GM18909 (cell line): Measurements from ENCODE around the gene SATB2.

Experiments
- ATAC-seq: cut with Tn5 transposase; IDR thresholded peaks from one replicate; pipeline ENCODE4 v1.9.1; 2021; ENCODE audit warnings: mild to moderate bottlenecking; ENCODE audit not compliant: unreplicated experiment, poor library complexity

SATB2 gene

DNA sequence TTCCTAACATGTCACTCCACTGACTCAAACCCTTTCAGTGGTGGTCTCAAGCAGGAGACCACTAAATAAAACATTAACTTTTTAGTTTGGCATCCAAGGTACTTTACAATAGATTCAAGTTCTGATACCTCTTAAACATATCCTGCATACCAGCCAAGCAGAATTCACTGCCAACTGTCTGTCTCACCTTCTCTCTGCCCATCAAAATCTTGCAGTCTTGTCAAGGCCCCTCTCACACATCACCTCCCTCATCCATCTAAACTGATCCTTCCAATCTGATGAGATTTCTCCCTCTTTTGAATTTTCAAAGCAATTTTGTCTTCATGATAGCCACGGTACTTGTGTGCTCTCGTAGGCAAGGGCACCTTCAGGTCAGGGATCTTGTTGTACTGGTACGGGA, 43.7 kb downstream of the SATB2 start:
- no peak for ATAC-seq

DNA sequence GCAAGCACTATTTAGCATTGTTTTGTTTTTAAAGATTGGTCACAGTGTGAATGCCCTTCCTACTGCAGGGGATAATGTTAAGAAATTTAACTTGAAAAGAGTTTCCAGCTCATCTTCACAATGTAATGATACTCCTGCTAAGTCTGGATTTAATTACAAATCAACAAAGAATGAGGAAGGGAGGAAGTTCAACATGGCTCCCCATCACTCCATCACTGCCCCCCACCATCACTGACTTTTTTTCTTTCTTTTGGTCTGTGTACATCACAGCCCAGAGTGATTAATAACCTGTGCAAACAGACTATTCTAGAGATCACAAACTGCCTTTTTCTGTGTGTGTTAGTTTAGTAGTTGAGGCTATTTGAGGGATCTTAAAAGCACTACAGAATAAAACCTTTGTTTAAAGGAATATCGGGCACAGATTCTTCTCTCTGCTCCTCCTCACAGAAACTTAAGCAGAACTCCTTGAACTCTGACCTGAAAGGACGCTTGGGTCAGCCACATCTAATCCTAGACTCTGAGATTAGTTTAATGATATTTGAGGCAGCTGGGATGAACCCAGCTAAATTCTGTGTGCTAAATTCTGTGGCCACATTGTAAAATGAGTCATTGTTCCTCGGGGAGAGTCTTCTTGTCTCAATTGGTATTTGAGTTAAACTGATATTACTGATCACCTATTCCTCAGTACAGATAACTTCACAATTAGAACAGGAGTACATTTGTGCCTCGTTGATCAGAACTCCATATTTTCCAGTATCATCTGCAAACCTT, 47.8 kb downstream of the SATB2 start:
- no peak for ATAC-seq

DNA sequence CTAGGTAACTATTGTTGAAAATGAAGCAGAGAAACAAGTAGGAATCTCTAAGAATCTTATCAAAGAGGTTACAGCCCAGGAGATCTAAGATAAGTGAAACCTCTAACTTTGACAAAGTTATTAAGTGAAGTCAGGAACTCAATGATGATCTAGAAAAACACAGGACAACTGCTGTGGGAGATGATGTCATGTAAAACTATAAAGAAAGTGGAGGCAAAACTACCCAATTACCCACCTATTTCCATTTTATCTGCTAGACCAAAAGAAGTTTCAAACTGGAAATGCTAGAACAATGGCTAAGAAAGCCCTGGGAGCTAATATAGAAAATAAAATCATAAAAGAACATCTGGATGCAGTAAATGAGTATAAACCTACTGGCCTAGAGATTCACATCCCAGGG, 50.3 kb downstream of the SATB2 start:
- no peak for ATAC-seq

DNA sequence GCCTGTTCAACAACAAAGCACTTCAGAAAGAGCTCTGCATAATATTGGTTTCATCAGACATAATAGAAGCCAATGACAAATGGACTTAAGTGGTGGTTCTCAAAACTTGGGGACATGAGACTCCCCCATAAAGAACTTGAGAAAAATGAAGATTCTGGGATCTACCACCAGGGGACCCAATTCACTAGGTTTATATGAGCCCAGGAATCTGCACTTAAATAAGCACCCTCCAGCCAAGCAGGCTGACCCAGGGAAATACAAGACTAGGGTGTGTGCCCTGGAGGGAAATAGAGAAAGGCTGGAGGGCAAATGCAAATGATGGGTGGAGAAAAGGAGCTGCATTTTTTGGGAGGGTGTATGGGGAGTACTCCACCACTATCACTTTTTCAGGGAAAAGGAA, 52.5 kb downstream of the SATB2 start:
- no peak for ATAC-seq

DNA sequence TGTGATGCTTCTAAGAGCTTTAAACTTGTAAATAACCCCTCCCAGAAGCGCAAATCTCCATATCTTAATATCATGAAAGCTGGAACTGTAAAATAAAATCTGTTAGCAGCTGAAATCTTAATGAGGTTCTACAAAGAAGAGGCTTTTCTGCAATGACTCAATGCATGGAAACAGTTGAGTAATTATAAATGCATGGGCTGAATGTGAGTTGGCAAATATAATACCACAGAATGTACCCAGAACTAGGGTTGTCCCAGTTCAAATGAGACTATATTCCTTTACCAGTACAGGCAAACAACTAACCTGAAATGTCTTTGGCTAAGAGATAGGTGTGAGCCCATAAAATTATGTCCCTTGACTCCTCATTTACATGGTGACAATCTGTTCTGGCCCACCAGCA, 52.9 kb downstream of the SATB2 start:
- ATAC-seq = no peak

DNA sequence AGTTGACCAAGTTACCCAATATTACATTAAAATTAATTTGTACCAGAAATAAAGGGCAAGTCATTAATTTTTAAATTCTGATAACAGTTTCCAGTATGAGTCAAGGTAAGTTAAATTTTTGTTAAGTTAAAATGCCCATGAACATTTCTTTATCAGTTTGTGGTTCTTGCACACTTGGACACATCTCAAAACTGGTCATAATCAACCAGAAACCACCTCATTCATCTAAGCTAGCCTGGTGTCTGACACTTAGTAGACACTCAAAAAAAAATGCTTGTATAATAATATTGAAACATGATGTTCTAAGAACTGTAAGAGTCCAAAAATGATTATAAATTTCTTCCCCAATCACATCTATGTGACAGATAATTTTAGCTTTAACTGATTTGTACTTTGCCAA, 62.4 kb downstream of the SATB2 start:
- ATAC-seq = no peak

DNA sequence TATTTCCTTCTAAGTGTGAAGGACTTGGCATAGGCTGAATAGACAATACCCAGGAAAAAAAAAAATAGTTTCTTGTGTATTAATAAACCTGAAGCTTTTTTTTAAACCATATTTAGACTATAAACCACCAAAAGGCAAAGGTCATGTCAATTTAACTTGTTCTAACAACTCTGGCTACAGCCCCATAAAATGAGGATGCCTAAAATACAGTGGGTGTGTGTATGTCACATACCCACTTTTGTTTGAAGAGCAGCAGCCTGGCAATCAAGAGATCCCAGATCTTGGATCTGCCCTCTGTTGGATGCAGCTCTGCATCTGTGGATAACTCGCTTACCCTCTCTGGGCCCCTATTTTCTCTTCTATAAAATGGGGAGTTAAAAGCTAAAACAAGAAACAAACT, 65.4 kb downstream of the SATB2 start:
- ATAC-seq = no peak

DNA sequence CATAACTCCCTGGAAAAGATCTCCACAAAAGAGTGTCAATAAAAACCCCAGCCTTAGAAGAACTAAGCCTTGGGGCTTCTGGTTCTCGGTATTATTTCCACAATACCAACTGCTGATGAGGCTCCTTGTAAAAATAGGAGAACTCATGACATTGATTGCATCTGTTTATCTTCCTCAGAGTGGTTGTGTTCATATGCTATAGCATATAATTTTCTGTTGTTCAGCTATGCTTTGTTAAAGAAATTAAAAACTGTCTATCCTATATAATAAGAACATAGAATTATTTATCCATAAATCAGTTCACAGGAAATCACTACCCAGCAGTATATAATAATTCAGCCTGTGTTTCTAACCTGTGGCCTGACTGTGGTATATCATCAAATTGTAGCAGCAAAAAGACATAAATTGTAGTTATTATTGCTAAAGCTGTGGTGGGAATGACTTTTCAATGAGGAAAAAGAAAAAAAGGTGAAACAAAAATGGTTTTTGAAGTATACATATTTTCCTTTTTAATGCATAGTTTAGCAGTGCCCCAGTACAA, 68.9 kb downstream of the SATB2 start:
- no peak for ATAC-seq

DNA sequence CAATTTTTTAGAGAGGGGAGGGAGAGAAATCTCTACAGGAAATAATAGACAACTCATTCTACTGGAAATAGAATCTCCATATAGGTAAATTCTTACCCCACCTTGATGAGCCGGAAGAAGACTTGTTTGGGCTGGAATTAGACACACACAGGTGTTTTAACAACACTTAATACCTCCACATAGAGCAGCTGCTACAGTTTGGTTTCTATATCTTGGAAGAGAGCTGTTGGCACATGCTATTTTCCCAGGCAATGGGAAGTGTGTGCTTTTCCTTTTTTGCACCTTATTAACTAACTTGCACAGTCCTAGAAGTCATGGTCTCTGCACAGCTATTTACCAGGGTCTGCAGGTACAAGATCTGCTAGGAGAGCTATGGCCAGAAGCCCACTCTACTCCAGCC, 73.7 kb downstream of the SATB2 start:
- no peak for ATAC-seq

DNA sequence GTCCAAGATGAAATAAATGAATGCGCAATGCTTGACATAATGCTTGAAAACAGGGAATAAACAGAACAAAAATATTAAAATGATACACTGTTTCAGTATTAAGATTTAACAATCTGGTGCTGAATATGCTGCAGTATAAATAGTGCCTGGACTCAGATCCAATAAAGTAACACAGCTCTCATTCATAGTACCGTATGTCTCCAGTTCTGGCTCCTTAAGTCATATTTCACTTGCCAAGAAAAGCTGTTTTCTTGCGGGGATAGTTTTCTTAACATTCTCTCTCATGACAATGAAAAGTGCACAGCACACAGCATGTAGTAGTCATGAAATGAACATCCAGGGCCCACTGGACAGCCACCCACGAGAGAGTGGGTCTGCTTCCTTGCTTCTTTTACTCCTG, 74.7 kb downstream of the SATB2 start:
- ATAC-seq = no peak

DNA sequence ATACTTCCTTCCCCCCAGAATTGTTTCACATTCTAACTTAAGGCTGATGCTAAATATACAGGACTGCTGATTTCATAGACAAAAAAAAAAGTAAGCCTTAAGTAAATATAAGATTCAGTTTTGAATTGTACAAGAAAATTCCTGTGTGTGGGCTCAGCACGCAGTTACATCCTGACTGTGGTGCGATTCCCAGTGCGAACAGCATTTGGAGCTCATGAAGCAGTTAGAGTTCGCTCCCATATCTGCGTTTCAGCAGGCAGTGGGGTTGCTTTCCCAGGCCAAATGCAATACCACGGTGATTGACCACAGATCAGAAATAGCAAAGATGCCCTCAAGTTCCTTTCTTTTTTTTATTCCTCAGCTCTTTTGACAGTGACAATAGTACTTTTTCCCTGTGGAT, 75.6 kb downstream of the SATB2 start:
- ATAC-seq = no peak

DNA sequence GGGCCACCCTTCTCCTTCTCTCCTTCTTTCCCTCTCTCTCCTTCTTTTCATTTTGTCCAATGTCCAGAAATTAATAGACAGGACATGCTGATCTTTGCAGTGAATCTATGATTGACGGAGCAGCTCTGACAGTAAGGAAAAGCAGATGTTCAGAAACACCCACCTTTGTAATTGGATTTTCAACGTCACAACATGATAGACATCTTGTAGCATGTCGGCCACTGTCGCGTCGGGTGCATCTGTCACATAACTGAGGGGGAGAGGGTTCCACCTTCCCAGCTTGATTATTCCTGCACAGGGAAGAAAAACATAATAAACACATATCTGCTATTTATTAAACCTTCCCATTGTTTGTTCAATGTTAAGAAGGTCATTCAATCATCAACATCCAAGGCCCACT, 76.2 kb downstream of the SATB2 start:
- ATAC-seq = no peak

DNA sequence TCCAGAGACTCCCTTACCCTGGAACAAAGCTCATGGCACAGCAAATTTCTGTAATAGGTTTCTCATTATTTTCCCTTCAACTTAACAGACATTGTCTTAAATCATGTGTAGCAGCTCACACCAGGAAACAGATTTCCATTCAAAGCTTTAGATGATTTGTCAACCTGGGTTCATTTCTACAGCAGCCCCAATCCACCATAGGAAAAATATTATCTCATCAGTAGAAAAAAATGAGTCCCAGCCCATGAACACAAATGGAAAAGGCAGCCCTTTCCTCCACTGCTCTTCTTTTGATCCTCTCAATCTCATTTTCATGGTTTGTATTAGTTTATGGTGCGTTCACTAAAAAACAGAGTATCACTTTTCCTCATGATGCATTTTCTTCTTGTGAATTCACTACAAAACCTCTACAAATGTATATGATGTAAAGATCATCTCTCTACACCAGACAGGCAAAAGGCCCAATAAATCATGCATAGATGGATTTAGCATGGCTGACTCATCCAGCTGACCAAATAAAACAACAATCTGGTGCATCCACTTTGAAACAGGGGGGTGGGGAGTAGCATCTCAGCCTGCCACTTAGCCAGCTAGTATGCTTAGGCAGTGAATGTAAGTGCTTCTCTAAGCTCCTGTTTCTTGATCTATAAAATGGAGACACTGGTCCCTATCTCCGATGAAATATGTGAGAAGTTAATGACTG, 78.6 kb downstream of the SATB2 start:
- no peak for ATAC-seq

DNA sequence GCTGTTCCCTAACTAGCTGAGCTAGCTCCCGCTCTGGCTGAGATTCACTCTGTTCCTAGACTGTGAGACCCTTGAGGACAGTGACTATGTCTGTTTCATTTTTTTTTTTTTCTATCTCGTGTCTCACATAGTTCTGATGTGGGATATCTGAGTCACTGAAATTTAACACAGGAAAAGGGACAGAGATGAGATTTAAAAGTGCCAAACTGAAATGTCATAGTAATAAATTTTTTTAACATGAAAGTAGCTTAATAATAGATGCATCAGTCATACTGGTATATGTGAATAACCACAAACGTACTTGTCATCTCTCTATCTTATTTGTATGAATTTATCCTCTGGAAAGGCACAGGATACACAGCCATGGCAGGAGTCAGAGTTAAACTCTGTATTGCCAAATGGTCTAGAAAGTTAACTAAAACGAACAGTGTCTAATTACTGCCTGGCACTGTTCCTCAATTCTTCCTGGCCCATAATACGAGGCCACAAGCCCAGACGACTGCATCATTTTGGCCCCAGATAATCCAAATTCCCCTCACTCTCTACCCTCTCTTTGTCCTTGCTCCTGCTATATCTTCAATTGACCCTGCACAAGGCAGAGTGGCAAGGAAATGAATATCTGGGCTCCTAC, 87.5 kb downstream of the SATB2 start:
- ATAC-seq = no peak

DNA sequence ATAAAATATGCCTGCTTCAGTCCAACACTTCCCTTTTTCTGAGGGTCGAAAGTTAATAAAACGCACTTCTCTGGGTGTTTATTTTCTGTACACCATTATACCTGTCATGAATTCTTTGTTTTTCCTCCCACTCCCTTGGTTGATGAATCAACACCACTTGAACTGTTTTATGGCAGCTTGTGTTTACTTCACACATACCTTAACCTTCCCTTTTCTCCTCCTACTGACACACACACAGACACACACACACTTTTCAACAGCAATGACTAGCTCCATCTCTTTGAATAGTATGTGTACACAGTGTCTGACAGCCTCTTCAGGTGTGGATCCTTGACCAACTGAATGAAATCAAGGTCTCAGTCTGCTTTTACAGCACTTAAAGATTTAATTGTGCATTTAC, 91.3 kb downstream of the SATB2 start:
- ATAC-seq = no peak

DNA sequence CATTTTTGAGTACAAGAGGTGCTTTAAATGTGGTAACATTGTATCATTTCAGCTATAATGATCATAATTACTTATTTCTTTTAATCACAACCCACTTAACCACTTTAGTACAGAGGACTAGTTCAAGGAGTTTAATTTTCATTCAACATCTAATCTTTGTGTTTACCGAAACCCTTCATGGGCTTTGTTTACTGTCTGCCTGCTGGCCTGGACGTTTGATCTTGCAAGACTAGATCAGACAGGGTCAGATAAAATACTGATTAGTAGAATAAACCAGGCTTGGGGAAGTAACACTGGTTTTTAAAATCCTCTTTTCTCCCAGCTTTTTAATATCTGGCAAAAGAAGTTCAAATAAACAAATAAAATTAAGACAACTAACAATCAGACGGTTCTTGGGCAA, 93.6 kb downstream of the SATB2 start:
- ATAC-seq = no peak

DNA sequence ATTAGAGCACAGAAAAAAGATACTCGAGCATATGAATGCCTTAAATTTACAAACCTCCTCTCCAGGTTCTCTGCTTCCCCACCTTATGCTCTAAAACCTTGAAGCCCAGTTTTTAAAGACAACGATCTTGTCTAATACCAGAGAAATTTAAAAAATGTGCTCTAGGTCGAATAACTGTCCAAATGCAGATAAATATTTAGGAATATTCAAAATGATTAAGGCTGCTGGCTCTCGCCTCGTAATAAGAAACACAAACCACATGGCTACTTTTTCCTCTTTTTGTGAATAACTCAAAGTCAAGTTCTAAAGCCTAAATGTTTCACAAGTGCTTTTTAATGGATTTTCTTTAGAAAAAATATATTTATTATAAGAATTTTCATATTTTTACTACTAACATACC, 101.3 kb downstream of the SATB2 start:
- no peak for ATAC-seq

DNA sequence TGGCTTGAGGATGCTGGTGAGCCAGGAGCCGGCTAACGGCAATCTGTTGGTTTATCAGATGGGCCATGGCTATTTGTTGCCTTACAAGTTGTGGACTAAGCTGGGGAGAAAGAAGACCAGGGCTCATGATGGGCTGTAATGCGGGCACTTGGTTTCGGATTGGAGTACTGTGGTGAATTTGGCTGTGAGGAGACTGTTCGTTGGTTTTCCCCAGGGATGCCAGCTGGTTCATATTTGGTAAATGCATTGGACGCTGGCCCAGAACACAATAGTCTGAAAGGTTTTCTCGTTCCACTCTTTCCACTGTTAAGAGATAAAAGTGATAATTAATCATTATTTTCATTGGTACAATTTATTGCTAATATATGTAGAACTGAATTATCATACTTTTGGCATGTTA, 108.9 kb downstream of the SATB2 start:
- no peak for ATAC-seq

DNA sequence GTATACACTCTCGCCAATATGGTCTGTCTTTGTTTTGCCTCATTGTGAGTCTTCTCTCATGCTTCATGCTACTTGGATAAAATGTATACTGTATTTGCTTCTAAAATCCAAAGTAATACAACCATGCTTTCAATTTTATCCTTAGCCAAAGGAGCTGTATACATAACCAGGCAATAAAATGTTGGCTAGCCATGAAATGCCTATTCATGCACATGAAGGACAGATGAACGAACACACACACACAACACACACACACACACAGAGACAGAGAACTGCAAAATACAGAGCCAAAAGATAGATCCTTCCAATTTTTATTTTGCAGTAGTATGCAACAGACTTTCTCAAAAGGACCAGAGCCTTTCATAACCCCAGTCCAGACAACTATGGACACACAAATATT, 113.7 kb downstream of the SATB2 start:
- ATAC-seq = no peak

DNA sequence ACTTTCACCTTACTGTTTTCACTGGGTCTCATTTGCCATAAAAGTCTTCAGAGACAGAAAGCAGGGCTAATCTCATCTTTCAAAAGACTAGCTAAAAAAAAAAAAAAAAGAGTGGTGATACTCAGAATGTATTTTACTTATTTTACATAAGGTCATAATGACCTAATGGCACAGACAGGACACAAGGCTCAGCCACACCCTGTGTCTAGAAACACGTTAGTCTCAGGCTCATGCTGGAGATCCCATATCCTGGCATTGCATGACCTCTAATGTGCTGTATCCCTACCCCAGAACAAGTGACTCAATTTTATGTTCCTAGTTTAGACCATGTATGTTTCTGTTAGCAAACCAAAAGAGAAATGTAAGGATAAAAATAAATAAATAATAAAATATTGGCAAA, 115.4 kb downstream of the SATB2 start:
- no peak for ATAC-seq

DNA sequence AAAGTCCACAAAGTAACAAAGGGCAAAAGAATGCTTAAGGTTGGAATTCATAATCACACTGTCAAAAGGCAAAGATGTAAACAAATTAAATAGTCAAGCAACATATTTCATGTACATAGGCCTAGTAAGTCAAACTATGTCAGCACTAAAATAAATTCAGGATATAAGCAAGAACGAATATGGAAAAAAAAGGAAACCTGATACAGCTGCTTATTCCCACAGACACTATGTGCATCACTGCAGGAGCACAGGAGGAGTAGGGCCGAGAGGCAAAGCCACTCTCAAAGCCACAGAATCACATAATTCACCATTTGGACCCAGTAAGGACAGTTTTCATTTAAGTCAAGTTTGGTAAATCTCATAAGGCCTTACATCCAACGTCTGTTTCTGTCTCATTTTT, 116.6 kb downstream of the SATB2 start:
- no peak for ATAC-seq
